Spinal cord (tissue), 10 donors: ENCODE measurements around the gene FBXO10. TPM values are rescaled to one million over a fixed set of nuclear protein-coding genes. Genes with fewer than 3 reads are reported as not detected.

Source experiments
- DNase-seq, 6 donors: peaks; one replicate each; pipeline versions ENCODE4 v3.0.0 to v3.0.0-alpha.2; 2013 to 2015; ENCODE audit warnings: low spot score in 6 of 6, low read depth in 4 of 6
- H3K27ac ChIP-seq: one replicate; pipeline ENCODE4 v1.5.1; 2013; ENCODE audit warnings: low read depth, low read length, control low read depth
- H3K27me3 ChIP-seq: one replicate; pipeline ENCODE4 v1.6.1; 2013; ENCODE audit warnings: low read length; ENCODE audit not compliant: control insufficient read depth, insufficient read depth
- H3K36me3 ChIP-seq: one replicate; pipeline ENCODE4 v1.6.1; 2013; ENCODE audit warnings: low read length; ENCODE audit not compliant: control insufficient read depth, insufficient read depth
- H3K4me1 ChIP-seq: one replicate; pipeline ENCODE4 v1.6.1; 2013; ENCODE audit warnings: low read length; ENCODE audit not compliant: control insufficient read depth, insufficient read depth
- H3K4me3 ChIP-seq: one replicate; pipeline ENCODE4 v1.5.1; 2013; ENCODE audit warnings: low read depth, low read length, control low read depth
- H3K9me3 ChIP-seq: one replicate; pipeline ENCODE4 v1.6.1; 2013; ENCODE audit warnings: low read length; ENCODE audit not compliant: control insufficient read depth, insufficient read depth
- WGBS: methylation state at CpG from one replicate; pipeline ENCODE4 v1.1.5; 2013; ENCODE audit warnings: missing lambda C conversion rate; ENCODE audit not compliant: insufficient coverage; 5-methylcytosine and 5-hydroxymethylcytosine counted together
- polyA plus RNA-seq, 2 donors: library from polyadenylated mRNA; unstranded; fragments of 120-200 nt; gene quantifications; one replicate each; pipeline ENCODE4 v1.2.1, GENCODE V29; 2013; ENCODE audit not compliant: insufficient read length in 2 of 2
- total RNA-seq, 2 donors: library from RNA; depleted of rRNA in 1 of 2; stranded (reverse); fragments of 120-200 nt in 1 of 2; fragments of >200 nt in 1 of 2; gene quantifications; one replicate each; pipeline versions ENCODE4 v1.2.3 to v1.2.4, GENCODE V29; 2013 to 2014
- donor health status: healthy.

The FBXO10 gene
- total and polyA plus RNA-seq, 4 donors = 15.3 to 23.4 (median 17.3) TPM

GRCh38 chr9:37619806-37620205, 43.6 kb upstream of the FBXO10 start:
- 67% methylated on average over 2 of the region's 3 CpGs for WGBS
- Histone ChIP-seq H3K27me3 (no peaks in the 10 kb centered on the region), H3K4me1 (peaks cover 6% of the 10 kb centered on the region), H3K4me3 (no peak overlapping the region), H3K36me3 (no peaks in the 10 kb centered on the region), H3K9me3 (no peaks in the 10 kb centered on the region), H3K27ac (no peak overlapping the region)
- no peak for DNase-seq

- Histone ChIP-seq H3K9me3 (no peaks in the 10 kb centered on the region), H3K4me3 (no peak overlapping the region), H3K36me3 (no peaks in the 10 kb centered on the region), H3K27me3 (no peaks in the 10 kb centered on the region), H3K4me1 (peaks cover 6% of the 10 kb centered on the region), H3K27ac (no peak overlapping the region)
- whole genome bisulfite sequencing = 90% methylated on average over 3 of the region's 4 CpGs
- peak in 1 of 6 donors; percentile 28 for DNase-seq
Observed at GRCh38 chr9:37618817-37619216, 42.6 kb upstream of the FBXO10 start.

- DNase-seq = peak in 1 of 6 donors; percentile 63
- H3K36me3 ChIP-seq = no peaks in the 10 kb centered on the region
- no peak overlapping the region for H3K27ac ChIP-seq
- H3K9me3 ChIP-seq = no peaks in the 10 kb centered on the region
- peaks cover 6% of the 10 kb centered on the region for H3K4me1 ChIP-seq
- H3K4me3 ChIP-seq = no peak overlapping the region
- WGBS = 53% methylated on average over 3 of the region's 4 CpGs
- no peaks in the 10 kb centered on the region for H3K27me3 ChIP-seq
Observed at GRCh38 chr9:37617832-37618231, 41.7 kb upstream of the FBXO10 start.

- H3K9me3 ChIP-seq = no peaks in the 10 kb centered on the region
- H3K4me1 ChIP-seq = peaks cover 6% of the 10 kb centered on the region
- H3K4me3 ChIP-seq = no peak overlapping the region
- H3K36me3 ChIP-seq = no peaks in the 10 kb centered on the region
- H3K27ac ChIP-seq = no peak overlapping the region
- 78% methylated on average over 2 of the region's 2 CpGs for WGBS
- no peaks in the 10 kb centered on the region for H3K27me3 ChIP-seq
- DNase-seq = no peak
Observed at GRCh38 chr9:37617161-37617560, 41.0 kb upstream of the FBXO10 start.

- no CpG with 5 or more reads among the region's 1 CpG for WGBS
- H3K9me3 ChIP-seq = no peaks in the 10 kb centered on the region
- no peak overlapping the region for H3K27ac ChIP-seq
- no peaks in the 10 kb centered on the region for H3K4me1 ChIP-seq
- no peaks in the 10 kb centered on the region for H3K27me3 ChIP-seq
- DNase-seq = no peak
- no peaks in the 10 kb centered on the region for H3K36me3 ChIP-seq
- H3K4me3 ChIP-seq = no peak overlapping the region
Observed at GRCh38 chr9:37611961-37612360, 35.8 kb upstream of the FBXO10 start.

GRCh38 chr9:37611014-37611413, 34.8 kb upstream of the FBXO10 start:
- H3K9me3 ChIP-seq = no peaks in the 10 kb centered on the region
- DNase-seq = no peak

GRCh38 chr9:37609735-37610397, 33.7 kb upstream of the FBXO10 start:
- Histone ChIP-seq H3K4me1 (no peaks in the 10 kb centered on the region), H3K27ac (no peak overlapping the region), H3K4me3 (no peak overlapping the region), H3K36me3 (no peaks in the 10 kb centered on the region), H3K9me3 (no peaks in the 10 kb centered on the region), H3K27me3 (no peaks in the 10 kb centered on the region)
- no peak for DNase-seq
- WGBS = 72% methylated on average over 4 of the region's 6 CpGs

More at GRCh38 chr9:37611014-37611413, 34.8 kb upstream of the FBXO10 start:
- Histone ChIP-seq H3K4me3 (no peak overlapping the region), H3K27me3 (no peaks in the 10 kb centered on the region), H3K27ac (no peak overlapping the region), H3K36me3 (no peaks in the 10 kb centered on the region), H3K4me1 (no peaks in the 10 kb centered on the region)
- no CpG with 5 or more reads among the region's 6 CpGs for WGBS

GRCh38 chr9:37608250-37608649, 32.1 kb upstream of the FBXO10 start:
- H3K27me3 ChIP-seq = no peaks in the 10 kb centered on the region
- H3K9me3 ChIP-seq = no peaks in the 10 kb centered on the region
- no peak overlapping the region for H3K4me3 ChIP-seq
- no peak overlapping the region for H3K27ac ChIP-seq
- no peaks in the 10 kb centered on the region for H3K4me1 ChIP-seq
- no peaks in the 10 kb centered on the region for H3K36me3 ChIP-seq
- DNase-seq = no peak

- no peaks in the 10 kb centered on the region for H3K9me3 ChIP-seq
- no peak for DNase-seq
- no peaks in the 10 kb centered on the region for H3K27me3 ChIP-seq
- H3K4me1 ChIP-seq = no peaks in the 10 kb centered on the region
- 56% methylated on average over 1 of the region's 1 CpG for WGBS
- H3K4me3 ChIP-seq = no peak overlapping the region
- no peak overlapping the region for H3K27ac ChIP-seq
- H3K36me3 ChIP-seq = no peaks in the 10 kb centered on the region
Observed at GRCh38 chr9:37604296-37604695, 28.1 kb upstream of the FBXO10 start.

GRCh38 chr9:37602817-37603216, 26.6 kb upstream of the FBXO10 start:
- Histone ChIP-seq H3K36me3 (no peaks in the 10 kb centered on the region), H3K27ac (no peak overlapping the region), H3K4me1 (no peaks in the 10 kb centered on the region), H3K4me3 (no peak overlapping the region), H3K27me3 (no peaks in the 10 kb centered on the region), H3K9me3 (no peaks in the 10 kb centered on the region)
- 73% methylated on average over 4 of the region's 5 CpGs for WGBS
- DNase-seq = no peak
